NCI-H446 (cell line): ENCODE measurements around the gene PTTG1IP2.
A peak's percentile ranks its signal among the peaks of the same experiment; 100 is the strongest.

Experiments
- DNase-seq, 2 experiments: peaks; one replicate each; lab custom pipeline; 2025; lab: John Stamatoyannopoulos, UW

Gene PTTG1IP2

GRCh38 chr7:90483251-90483650 lies 13.8 kb downstream of the PTTG1IP2 start:
- DNase-seq = no peak

- DNase-seq = no peak
Observed at GRCh38 chr7:90484706-90485105, 15.3 kb downstream of the PTTG1IP2 start.

- no peak for DNase-seq
Observed at GRCh38 chr7:90485734-90486316, 16.4 kb downstream of the PTTG1IP2 start.

GRCh38 chr7:90487808-90488207 lies 18.4 kb downstream of the PTTG1IP2 start:
- DNase-seq = no peak

DNA sequence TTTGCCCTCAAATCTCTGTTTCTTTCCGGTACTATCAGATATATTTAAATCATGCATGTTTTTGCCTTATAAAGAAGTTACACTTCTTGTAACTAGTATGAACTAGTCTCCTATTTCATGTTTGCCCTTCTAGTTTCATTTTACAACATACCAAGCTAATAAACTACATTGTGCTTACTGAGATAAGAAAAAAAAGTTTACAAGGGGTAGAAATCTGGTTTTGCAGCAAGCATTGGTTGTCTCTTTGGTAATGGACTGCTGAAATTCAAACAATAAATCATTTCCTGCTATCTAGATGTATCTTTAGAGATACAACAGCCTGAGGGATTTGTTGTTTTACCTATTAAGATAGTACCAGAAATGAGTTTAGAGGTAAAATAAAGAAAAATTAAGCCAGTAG lies 18.8 kb downstream of the PTTG1IP2 start:
- no peak for DNase-seq

DNA sequence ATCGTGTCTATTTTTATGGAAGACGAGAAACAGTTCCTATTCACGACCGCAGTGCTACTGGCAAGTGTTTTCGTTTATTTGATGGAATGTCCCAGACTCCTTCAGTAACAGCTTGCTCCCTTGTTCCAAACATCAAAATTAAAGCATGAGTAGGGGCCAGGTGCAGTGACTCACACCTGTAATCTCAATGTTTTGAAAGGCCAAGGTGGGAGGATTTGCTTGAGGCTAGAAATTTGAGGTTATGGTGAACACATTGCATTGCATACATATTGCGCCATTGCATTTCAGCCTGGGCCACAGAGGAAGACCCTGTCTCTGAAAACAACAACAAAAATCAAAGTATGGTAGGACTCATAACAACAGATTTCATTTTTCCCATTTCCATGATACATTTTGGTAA lies 22.8 kb downstream of the PTTG1IP2 start:
- DNase-seq = no peak

- DNase-seq = no peak
Observed at GRCh38 chr7:90495241-90495640, 25.8 kb downstream of the PTTG1IP2 start.

DNA sequence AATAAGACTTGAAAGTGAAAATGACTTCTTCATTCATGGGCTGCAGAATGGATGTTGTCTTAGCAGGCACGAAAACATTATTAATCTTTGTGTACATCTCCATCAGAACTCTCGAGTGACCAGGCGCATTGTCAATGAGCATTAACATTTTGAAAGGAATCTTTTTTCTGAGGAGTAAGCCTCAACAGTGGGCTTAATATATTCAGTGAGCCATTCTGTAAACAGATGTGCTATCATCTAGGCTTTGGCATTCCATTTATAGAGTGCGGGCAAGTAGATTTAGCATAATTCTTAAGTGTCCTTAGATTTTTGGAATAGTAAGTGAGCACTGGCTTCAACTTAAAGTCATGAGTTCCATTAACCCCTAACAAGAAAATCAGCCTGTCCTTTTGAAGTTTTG lies 33.1 kb downstream of the PTTG1IP2 start:
- no peak for DNase-seq

GRCh38 chr7:90503367-90503766 lies 33.9 kb downstream of the PTTG1IP2 start:
- no peak for DNase-seq

GRCh38 chr7:90507692-90508091 lies 38.3 kb downstream of the PTTG1IP2 start:
- DNase-seq = no peak

- no peak for DNase-seq
Observed at GRCh38 chr7:90511776-90512175, 42.3 kb downstream of the PTTG1IP2 start.

DNA sequence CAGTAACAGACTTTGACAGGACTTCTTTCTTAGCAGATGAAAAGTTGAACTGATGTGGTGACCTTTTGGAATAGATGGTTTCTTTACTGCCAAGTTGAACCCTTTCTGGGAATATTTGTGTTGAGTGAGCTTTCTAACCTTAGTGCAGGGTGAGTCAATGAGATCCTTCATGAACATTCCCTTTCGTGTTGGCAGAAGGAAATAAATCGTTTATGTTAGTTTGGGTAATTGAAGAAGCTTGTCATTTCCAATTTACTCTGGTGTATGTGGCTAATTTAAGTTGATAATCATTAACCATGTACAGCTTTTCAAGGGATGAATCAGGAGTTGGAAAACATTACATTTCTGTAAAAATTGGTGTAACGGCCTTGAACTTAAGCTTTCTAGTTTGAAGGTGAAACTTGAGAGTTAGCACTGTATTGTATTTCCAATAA lies 43.4 kb downstream of the PTTG1IP2 start:
- DNase-seq = no peak

DNA sequence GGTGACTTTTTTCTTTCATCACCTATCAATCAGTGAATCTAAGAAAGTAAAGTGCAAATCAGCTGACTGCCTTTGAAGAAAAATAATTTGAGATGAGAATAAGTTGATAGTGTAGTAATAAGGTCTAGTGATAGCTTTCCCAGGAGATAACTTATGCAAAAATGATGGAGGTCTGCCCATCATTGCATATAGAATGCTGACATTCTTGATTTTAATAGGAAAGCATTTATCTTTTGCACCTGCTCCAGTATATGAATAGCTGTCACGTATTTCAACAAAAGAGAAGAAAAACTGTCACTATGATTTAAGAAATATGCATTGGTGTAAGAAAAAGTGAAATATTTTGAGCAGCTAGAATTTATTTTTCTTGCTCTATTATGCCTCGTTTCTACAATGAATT lies 46.8 kb downstream of the PTTG1IP2 start:
- DNase-seq = no peak

- no peak for DNase-seq
Observed at GRCh38 chr7:90518630-90519029, 49.2 kb downstream of the PTTG1IP2 start.

- DNase-seq = no peak
Observed at GRCh38 chr7:90520484-90520883, 51.0 kb downstream of the PTTG1IP2 start.

GRCh38 chr7:90530263-90530662 lies 60.8 kb downstream of the PTTG1IP2 start:
- no peak for DNase-seq

DNA sequence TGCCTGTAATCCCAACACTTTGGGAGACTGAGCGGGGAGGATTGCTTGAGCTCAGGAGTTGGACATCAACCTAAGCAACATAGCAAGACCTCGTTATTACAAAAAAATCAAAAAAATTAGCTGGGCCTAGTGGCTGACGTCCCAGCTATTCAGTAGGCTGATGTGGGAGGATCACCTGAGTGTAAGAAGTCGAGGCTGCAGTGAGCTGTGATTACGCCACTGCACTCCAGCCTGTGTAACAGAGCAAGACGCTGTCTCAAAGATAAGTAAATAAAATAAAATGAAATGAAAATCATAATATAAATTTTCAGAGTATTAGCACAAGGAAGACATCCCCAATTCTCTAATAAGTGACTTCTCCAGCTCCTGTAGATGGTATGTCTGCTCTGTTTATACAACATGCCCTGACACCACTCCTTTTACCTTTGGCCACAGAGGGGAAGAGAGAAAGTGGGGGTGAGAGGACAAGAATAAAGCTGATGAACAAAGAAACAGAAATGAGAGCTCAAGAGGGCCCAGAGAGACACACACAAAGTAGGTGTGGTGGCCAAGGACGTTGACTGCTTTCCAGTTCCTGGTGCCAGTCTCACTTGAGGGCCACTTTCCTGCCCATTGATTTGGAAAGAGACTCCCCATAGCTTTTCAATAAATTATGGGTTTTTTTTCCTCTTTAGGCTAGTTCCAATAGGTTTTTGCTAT lies 62.9 kb downstream of the PTTG1IP2 start:
- DNase-seq = no peak

GRCh38 chr7:90536449-90536848 lies 67.0 kb downstream of the PTTG1IP2 start:
- no peak for DNase-seq

DNA sequence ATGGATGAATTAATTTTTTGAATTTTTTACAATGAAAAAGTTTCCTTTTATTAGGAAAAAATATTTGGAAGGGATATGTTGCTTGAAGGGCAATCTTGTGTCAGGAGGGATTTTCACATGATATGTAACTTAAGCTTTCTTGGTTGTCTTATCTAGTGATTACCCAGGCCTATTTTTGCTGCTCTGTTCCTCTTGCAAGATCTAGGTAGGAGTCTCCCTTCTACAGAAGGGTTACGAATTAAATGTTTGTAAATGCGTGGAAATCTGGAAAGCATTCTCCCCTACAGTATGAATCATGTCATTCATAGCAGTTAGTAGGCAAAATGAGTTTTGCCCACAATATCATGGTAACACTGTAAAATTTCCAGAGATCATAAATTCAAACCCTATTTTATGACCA lies 69.0 kb downstream of the PTTG1IP2 start:
- DNase-seq = no peak

DNA sequence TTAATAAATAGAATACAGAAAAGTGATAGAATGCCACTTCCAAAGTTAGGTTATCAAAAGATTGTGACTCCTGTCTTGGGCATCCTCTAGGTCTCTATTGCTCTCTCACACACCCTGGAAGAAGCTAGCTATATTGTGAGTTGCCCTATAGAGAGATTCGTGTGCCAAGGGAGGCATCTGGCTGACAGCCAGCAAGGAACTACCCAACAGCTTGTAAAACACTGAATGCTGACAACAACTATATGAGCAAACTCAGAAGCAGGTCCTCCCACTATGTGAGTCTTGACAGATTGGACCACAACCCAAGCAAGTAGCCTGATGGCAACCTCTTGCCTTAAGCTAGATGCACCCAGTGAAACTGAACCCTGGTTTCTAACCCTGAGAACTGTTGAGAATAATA lies 71.0 kb downstream of the PTTG1IP2 start:
- peak; percentile 1 to 14 for DNase-seq

DNA sequence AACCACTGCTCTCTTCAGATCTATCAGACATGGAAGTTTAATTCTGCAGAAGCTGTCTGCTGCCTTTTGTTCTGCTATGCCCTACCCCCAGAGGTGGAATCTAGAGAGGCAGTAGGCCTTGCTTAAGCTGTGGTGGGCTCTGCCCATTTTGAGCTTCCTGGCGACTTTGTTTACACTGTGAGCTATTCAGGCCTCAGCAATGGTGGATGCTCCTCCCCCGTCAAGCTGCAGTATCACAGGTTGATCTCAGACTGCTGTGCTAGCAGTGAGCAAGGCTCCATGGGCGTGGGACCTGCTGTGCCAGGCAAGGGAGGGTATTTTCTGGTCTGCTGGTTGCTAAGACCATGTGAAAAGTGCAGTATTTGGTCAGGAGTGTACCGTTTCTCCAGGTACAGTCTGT lies 81.6 kb downstream of the PTTG1IP2 start:
- no peak for DNase-seq

DNA sequence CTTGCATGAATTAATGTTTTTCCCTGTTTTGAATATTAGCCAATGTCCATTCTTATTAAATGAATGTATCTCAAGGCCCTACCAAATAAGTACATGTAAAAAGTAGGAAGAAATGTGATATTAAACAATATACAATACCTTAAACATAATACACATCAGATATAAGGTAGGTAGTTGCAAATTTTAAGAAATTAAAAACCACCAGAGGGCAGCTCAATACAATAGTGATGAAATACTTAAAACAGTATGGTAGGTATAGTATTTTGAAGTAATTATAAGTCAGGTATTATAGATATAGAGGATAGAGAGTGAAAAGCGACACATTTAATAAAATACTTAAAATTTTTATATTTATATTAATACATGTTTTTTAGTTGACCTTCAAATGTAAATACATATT lies 83.1 kb downstream of the PTTG1IP2 start:
- no peak for DNase-seq

DNA sequence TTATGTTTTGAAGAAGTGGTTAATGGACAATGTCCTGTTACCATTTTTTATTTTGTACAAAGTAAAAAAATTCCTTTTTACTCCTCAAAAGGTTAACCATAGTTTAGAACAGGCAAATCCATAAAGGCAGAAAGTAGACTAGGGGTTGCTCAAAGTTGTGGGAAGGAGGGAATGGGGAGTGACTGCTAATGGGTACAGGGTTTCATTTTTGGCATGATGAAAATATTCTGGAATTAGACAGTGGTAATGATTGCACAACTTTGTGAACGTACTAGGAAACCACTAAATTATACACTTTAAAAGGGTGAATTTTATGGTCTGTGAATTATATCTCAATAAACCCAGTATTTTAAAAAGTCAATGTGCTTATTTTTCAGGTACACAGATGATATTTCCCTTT lies 91.3 kb downstream of the PTTG1IP2 start:
- no peak for DNase-seq
